HEK293 (cell line): ENCODE measurements around the gene ITGB4.

ENCODE experiments used
- CTCF ChIA-PET: fragments of 350-600 bp; formaldehyde crosslinking; extraction: SDS; loops from one replicate; lab custom pipeline; 2021; ENCODE audit warnings: antibody characterized with exemption; lab: Yijun Ruan, JAX
- POLR2A ChIA-PET: fragments of 300-600 bp; formaldehyde crosslinking; extraction: SDS; loops from one replicate; lab custom pipeline; 2020; ENCODE audit warnings: antibody characterized with exemption, inconsistent platforms; lab: Yijun Ruan, JAX
- H3K27ac ChIP-seq: fragments of 200-500 bp; sonication (Bioruptor generic); 2 replicates; pipeline ENCODE4 v1.5.1; 2014; ENCODE audit warnings: low read depth, low read length, control low read depth, inconsistent platforms; ENCODE audit errors: extremely low read depth
- H3K36me3 ChIP-seq, 2 experiments: fragments of 200-500 bp in 1 of 2; sonication (Bioruptor generic) in 1 of 2; 1 replicate in 1 of 2; 2 replicates in 1 of 2; pipeline ENCODE4 v1.5.1; 2014 to 2017; ENCODE audit warnings: inconsistent platforms in 2 of 2, low read length in 2 of 2; ENCODE audit not compliant: control insufficient read depth in 2 of 2, insufficient read depth in 1 of 2
- H3K4me1 ChIP-seq: fragments of 200-500 bp; sonication (Bioruptor generic); 2 replicates; pipeline ENCODE4 v1.5.1; 2014; ENCODE audit warnings: mild to moderate bottlenecking, low read length, inconsistent platforms; ENCODE audit not compliant: control insufficient read depth, insufficient read depth
- H3K4me3 ChIP-seq: 2 replicates; pipeline ENCODE4 v1.5.1; 2011; ENCODE audit warnings: low read depth, mild to moderate bottlenecking, control low read depth, low read length, moderate library complexity
- H3K9me3 ChIP-seq: fragments of 200-500 bp; sonication (Bioruptor generic); 2 replicates; pipeline ENCODE4 v1.5.1; 2014; ENCODE audit warnings: low read depth, low read length, inconsistent platforms; ENCODE audit not compliant: control insufficient read depth, insufficient read depth
- BCL11B ChIP-seq: fragments of 450-650 bp; formaldehyde crosslinking; IDR thresholded peaks from 2 replicates; pipeline ENCODE4 v1.5.1; 2016; ENCODE audit warnings: low read depth, missing biosample characterization, missing genetic modification characterization
- HOXC10 ChIP-seq: sonication (generic); formaldehyde crosslinking; IDR thresholded peaks from 2 replicates; pipeline ENCODE4 v1.8.1; 2023; ENCODE audit warnings: mild to moderate bottlenecking, missing genetic modification reagents
- KLF16 ChIP-seq: fragments of 450-650 bp; formaldehyde crosslinking; IDR thresholded peaks from 2 replicates; pipeline ENCODE4 v1.5.1; 2017; ENCODE audit warnings: missing biosample characterization, missing genetic modification characterization
- MYNN ChIP-seq: fragments of 450-650 bp; formaldehyde crosslinking; IDR thresholded peaks from 2 replicates; pipeline ENCODE4 v1.5.1; 2016; ENCODE audit warnings: missing biosample characterization, missing genetic modification characterization, borderline replicate concordance
- PATZ1 ChIP-seq: fragments of 450-650 bp; formaldehyde crosslinking; IDR thresholded peaks from 2 replicates; pipeline ENCODE4 v1.5.1; 2016; ENCODE audit warnings: missing biosample characterization, missing genetic modification characterization
- PRDM2 ChIP-seq: fragments of 450-650 bp; formaldehyde crosslinking; IDR thresholded peaks from 2 replicates; pipeline ENCODE4 v1.5.1; 2016; ENCODE audit warnings: missing biosample characterization, missing genetic modification characterization, borderline replicate concordance
- ZBTB10 ChIP-seq: fragments of 450-650 bp; formaldehyde crosslinking; IDR thresholded peaks from 2 replicates; pipeline ENCODE4 v1.5.1; 2016; ENCODE audit warnings: missing biosample characterization, missing genetic modification characterization
- ZEB2 ChIP-seq: fragments of 450-650 bp; formaldehyde crosslinking; IDR thresholded peaks from 2 replicates; pipeline ENCODE4 v1.5.1; 2016; ENCODE audit warnings: missing biosample characterization, missing genetic modification characterization
- ZNF148 ChIP-seq: fragments of 450-650 bp; formaldehyde crosslinking; IDR thresholded peaks from 2 replicates; pipeline ENCODE4 v1.5.0; 2017; ENCODE audit warnings: missing biosample characterization, missing genetic modification characterization, borderline replicate concordance
- ZNF169 ChIP-seq: fragments of 450-650 bp; formaldehyde crosslinking; IDR thresholded peaks from 2 replicates; pipeline ENCODE4 v1.5.1; 2016; ENCODE audit warnings: missing biosample characterization, missing genetic modification characterization
- ZNF184 ChIP-seq: fragments of 450-650 bp; IDR thresholded peaks from 2 replicates; pipeline ENCODE4 v1.5.1; 2018; ENCODE audit warnings: missing biosample characterization, mild to moderate bottlenecking, missing genetic modification characterization
- ZNF23 ChIP-seq: fragments of 450-650 bp; formaldehyde crosslinking; IDR thresholded peaks from 2 replicates; pipeline ENCODE4 v1.5.1; 2016; ENCODE audit warnings: missing biosample characterization, missing genetic modification characterization, borderline replicate concordance
- ZNF266 ChIP-seq: fragments of 450-650 bp; formaldehyde crosslinking; IDR thresholded peaks from 2 replicates; pipeline ENCODE4 v1.5.1; 2016; ENCODE audit warnings: missing biosample characterization, missing genetic modification characterization, low read depth
- ZNF354C ChIP-seq: fragments of 450-650 bp; formaldehyde crosslinking; IDR thresholded peaks from 2 replicates; pipeline ENCODE4 v1.5.1; 2016; ENCODE audit warnings: missing biosample characterization, missing genetic modification characterization, low read depth, borderline replicate concordance
- ZNF423 ChIP-seq: fragments of 450-650 bp; formaldehyde crosslinking; IDR thresholded peaks from 2 replicates; pipeline ENCODE4 v1.5.1; 2016; ENCODE audit warnings: missing biosample characterization, missing genetic modification characterization
- ZNF510 ChIP-seq: fragments of 450-650 bp; formaldehyde crosslinking; IDR thresholded peaks from 2 replicates; pipeline ENCODE4 v1.5.1; 2018; ENCODE audit warnings: mild to moderate bottlenecking, missing genetic modification characterization, missing biosample characterization; ENCODE audit not compliant: insufficient replicate concordance
- ZNF544 ChIP-seq: fragments of 450-650 bp; formaldehyde crosslinking; IDR thresholded peaks from 2 replicates; pipeline ENCODE4 v1.5.0; 2017; ENCODE audit warnings: missing biosample characterization, missing genetic modification characterization
- ZNF558 ChIP-seq: fragments of 450-650 bp; formaldehyde crosslinking; IDR thresholded peaks from 2 replicates; pipeline ENCODE4 v1.5.1; 2016; ENCODE audit warnings: missing biosample characterization, missing genetic modification characterization
- ZNF580 ChIP-seq: fragments of 450-650 bp; formaldehyde crosslinking; IDR thresholded peaks from 2 replicates; pipeline ENCODE4 v1.5.1; 2016; ENCODE audit warnings: missing biosample characterization, missing genetic modification characterization
- ZNF624 ChIP-seq: fragments of 450-650 bp; formaldehyde crosslinking; IDR thresholded peaks from 2 replicates; pipeline ENCODE4 v1.5.1; 2017; ENCODE audit warnings: missing biosample characterization, missing genetic modification characterization

Gene ITGB4

GRCh38 chr17:75752802-75753513, 31.7 kb downstream of the ITGB4 start (continued):
- no peak for TF ChIP-seq ZNF266 (tag by site-specific recombination)
- TF ChIP-seq ZNF510 (tag by site-specific recombination) = no peak

GRCh38 chr17:75753514-75754377, 32.5 kb downstream of the ITGB4 start:
- TF ChIP-seq ZNF23 (tag by site-specific recombination) (no peak), PATZ1 (tag by site-specific recombination) (no peak), MYNN (no peak), ZNF558 (tag by site-specific recombination) (no peak), ZEB2 (tag by site-specific recombination) (no peak), ZBTB10 (tag by site-specific recombination) (no peak), PRDM2 (tag by site-specific recombination) (no peak), ZNF184 (tag by site-specific recombination) (no peak), HOXC10 (no peak), ZNF580 (tag by site-specific recombination) (no peak), ZNF148 (no peak), ZNF354C (tag by site-specific recombination) (no peak), ZNF169 (tag by site-specific recombination) (no peak), ZNF544 (no peak), KLF16 (tag by site-specific recombination) (no peak), BCL11B (tag by site-specific recombination) (no peak), ZNF624 (no peak), ZNF423 (tag by site-specific recombination) (no peak)
- Histone ChIP-seq H3K27ac (no peak overlapping the region), H3K4me1 (no peaks in the 10 kb centered on the region), H3K9me3 (no peaks in the 10 kb centered on the region), H3K36me3 (peaks cover 0 to 10% of the 10 kb centered on the region in 2 experiments; a peak in 1 of 3 replicates), H3K4me3 (no peak overlapping the region)
- ChIA-PET CTCF (interaction anchor here (0.6 to 10.5 kb wide), 7 partner anchors 7 to 153 kb away, joined by 3 to 341 read pairs (median 3); partner anchors contain the start of genes GALK1 and SMIM5), POLR2A (interaction anchor here (0.5 to 1.8 kb wide), 4 partner anchors 16 to 28 kb away, joined by 3 to 7 read pairs (median 4); a partner anchor contains a TSS)
